T-helper 2 cell (primary cell): ENCODE data around the gene CD81.

Source experiments
- DNase-seq, 5 experiments: peaks; one replicate each; pipeline versions ENCODE4 v3.0.0 to v3.0.0-alpha.2; 2012 to 2022

CD81 gene

DNA sequence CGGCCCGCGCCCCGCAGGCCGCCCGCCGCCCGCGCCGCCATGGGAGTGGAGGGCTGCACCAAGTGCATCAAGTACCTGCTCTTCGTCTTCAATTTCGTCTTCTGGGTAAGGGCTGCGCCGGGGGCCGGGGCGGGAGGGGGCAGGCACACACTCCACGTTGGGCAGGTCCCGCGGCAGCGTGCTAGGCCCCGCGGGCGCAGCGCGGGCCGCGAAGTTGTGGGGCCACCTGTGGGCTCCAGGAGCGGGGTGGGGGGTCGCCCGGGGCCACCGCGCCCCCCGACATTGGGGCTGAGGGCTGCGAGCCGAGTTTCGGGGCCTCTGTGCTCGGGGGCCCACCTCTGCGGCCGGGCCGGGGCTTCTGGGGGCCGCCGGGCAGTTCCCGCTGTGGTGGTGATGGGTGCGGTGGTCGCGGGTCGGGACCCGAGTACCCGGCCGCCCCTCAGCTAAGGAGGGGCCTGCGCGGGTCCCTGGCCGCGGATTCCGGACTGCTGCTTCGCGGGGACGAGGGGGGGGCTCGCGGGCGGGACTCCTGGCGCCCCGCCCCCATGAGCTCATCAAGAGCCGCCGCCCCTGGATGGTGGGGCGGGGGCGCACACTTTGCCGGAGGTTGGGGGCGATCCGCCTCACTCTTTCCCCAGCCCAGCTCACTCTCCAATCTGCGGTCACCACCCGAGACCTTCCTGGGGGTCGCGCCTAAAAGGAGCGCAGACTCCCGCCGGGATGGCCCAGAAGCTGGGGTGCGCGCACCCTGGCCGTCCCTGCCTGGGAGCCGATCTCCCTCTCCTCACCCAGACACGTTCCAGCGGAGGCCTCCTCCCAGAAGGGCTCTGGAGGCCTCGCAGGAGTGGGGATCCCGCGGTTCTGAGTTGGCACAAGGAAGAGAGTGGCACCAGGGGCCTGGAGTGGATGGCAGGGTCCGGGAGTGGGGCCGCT is 667 bp downstream of the CD81 start:
- DNase-seq, result peak in 4 of 5 experiments; percentile 36 to 69 (median 48)

DNA sequence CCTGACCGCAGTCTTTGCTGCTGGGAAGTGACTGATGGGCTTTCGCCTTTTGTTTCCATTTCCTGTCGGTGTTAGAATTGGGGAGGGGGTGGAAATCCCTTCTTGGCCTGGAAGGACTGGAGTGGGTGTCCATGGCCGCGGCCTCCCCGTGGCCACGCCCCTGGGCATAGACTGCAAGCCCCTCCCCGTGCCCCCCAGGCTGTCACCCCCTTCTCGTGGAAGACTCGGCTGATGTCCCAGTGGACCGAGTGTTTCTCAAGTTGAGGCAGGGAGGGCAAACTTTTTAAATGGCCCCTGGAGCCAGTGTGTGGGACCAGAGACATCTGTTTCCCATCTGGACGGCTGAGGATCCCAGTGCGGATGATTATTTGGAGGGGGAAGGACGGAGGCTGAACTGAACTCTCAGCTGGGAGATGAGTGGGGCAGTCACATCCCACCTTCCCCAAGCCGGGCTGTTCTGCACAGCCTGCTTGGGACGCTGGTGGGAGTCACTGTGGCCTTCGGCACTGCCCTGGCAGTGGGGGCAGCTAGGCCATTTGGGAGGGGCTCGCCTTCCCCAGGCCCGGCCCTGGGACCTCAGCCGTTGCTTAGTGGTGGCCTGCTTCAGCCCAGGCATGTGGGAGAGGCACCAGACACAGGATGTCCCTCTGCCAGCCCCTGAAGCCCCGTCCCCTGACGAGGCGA is 1.6 kb downstream of the CD81 start:
- no peak for DNase-seq

GRCh38 chr11:2379466-2380174 is 2.5 kb downstream of the CD81 start:
- DNase-seq, result no peak

DNA sequence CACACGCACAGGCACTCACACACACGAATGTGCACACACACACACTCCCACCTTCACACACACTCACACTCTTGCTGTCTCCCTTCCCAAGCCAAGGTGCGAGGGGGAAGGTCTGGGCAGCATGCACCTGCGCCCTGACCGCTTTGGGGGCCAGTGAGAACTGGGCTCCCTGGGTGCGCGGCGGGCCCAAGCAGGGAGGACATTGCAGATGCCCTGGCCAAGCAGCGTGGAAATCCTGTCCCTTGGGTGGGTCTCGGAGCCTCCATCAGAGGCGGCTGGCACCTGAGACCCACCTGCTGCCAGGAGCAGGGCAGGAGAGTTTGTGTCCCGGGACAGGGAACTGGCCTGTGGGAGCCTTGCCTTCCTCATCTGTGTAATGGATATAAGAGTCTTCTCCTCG is 3.3 kb downstream of the CD81 start:
- no peak for DNase-seq

DNA sequence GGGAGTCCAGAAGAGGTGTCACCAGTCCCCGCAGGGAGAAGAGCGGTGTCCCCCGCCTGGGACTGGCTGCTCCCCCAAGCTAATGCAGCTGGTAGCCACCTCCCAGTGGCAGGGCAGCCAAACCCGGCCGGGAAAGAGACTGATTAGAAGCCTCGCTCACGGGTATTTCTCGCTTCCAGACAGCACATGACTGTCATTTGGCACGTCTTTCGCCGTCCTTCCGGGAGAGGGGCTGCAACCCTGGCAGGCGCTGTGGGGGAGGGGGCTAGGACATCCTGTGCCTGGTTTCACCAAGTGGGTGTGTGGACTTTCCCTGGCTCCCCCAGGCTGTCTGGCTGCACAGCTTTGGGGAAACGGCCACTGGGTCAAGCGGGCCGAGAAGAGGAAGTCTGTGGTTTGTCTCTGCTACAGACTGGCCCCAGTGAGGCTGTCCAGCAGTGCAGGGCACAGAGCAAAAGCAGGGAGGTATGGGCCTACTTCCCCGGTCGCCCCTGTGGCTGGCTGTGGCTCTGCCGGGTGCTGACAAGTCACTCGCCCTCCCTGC is 3.8 kb downstream of the CD81 start:
- no peak for DNase-seq

DNA sequence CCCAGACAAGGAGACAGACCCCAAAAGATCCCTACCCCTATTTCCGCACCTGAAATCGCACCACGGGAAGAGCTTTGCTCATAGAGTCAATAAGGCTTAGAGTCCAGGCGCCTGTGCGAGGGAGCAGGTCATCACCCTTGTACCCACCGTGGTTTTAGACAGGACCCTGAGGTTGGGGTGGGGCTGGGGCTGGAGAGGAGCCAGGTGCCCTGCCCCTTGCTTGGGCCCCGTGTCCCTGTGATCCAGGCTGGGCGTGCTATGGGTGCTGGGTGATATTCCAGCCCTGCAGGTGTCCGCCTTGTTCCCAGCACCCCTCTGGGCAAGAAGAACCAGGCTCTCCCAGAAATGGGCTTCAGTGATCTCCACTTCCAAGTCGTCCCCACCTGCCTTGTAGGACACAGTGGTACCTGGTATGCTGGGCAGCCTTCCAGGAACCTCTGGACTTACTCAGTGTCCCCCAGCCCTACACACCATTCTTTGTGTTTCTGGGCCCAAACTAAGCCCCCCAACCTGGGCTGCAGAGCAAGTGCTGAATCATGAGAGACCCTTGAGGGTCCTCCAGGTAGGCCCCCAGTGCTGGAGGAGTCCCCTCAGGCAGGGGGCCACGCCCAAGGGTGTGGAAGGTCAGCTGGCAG is 4.5 kb downstream of the CD81 start:
- DNase-seq, result no peak

GRCh38 chr11:2382129-2382517 is 5.0 kb downstream of the CD81 start:
- DNase-seq, result no peak

GRCh38 chr11:2382936-2383851 is 6.1 kb downstream of the CD81 start:
- DNase-seq, result no peak

GRCh38 chr11:2383852-2384804 is 7.0 kb downstream of the CD81 start:
- peak in 3 of 5 experiments; percentile 24 to 48 (median 41) for DNase-seq

- DNase-seq, result peak in 1 of 5 experiments; percentile 48
Observed at GRCh38 chr11:2385156-2386151, 8.3 kb downstream of the CD81 start.

- DNase-seq, result no peak
Observed at GRCh38 chr11:2386591-2386990, 9.5 kb downstream of the CD81 start.

DNA sequence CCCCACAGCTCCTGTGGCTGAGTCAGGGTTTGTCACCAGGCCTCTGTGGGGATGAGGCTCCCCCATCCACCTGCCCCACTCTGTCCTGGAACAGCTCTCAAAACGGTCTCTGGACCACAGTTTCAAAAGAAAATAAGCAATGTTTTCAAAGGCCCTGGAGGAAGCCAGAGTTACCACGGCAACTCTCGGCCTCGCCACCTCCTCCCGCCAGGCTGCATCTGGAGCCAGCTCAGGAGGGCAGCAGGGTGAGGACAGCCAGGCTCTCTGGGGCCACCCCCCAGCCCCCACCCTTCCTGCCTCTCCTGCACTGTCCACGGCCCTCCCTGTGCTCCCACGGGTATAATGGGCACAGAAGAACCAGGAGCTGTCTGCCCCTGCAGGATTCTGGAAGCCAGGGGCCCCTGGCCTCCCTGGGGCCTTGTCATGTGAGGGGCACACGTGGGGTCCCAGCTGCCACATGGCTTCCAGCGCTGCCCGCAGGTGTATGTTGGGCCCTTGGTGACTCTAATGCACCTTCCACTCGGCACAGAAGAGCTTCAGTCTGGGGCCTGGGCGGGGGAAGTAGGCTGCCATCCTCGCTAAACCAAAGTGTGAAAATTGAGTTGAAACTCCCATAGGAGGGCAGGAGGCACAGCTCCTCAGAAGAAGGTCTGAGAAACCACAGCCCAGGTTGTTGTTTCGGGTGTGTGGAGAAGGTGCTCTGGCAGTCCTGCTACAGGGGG is 10.3 kb downstream of the CD81 start:
- DNase-seq, result peak in 2 of 5 experiments; percentile 38 to 73

DNA sequence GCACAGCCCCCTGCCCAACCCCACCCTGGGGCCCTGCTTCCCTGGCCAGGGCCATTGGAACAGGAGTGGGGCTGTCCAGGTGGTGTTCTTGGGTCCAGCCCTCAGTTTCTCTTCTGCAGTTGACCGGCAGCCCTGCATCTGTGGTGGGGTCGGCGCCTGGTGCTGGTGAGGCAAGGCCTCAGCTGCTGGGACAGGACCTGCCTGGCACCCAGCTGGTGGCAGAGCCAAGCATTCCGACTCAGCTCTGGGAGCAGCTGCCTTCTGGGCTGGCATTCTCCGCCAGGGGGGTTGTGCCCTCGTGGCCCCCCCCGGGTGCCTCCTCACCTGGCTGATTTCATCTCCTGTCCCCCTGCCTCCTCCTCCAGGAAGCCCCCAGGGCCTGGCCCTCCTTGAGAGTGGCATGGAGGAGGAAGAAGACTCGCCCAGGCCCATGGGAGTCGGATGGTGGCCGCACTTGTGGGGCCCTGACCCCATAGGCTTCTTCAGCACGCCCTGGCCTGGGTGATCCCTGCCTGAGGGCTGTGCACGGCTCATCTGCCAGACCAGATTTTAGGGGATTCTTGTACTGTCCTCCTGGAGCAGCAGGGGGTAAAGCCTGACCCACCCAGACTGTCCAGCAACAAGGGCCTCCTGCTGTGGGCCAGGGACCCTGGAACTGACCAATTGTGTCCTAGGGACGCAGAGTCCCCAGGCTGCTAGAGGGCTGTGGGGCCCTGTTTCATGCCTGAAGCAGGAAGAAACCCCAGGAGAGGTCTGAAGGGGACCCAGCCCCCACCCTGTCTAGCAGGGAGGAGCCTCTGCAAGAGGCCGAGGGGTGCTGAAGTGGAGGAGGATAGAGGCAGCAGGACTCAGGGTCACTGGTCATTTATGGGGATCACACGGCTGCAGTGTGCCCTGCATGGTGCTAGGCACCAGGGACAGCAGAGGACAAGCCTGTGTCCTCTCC is 11.6 kb downstream of the CD81 start:
- no peak for DNase-seq

DNA sequence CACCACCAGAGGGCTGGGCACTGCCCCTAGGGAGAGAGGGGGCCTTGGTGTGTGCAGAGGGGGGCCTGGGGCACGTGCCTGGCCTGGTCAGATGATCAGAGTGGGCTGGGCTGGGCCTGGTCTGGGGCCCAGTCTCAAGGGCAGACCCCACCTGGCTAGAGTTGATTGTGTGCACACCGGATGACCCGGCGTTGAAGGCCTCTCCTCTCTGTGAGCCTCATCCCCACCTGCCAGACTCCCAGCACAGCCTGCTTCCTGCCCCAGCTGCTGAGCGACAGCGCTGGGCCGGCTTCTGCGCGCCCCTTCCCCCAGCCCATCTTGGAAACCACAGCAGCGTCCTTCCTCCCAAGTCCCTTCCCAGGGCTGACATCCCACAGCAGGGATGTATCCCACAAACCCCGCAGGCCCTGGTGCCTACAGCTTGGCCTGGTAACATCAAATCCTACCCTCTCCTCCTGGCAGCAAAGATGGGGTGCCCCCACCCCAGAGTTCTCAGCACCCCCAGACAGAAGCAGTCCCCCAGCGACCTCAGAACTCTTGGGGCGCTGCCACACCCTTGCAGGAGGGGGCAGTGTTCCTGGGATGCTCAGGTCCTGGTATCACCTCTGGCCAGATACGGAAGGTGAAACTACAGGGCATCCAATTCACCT is 12.4 kb downstream of the CD81 start:
- no peak for DNase-seq

DNA sequence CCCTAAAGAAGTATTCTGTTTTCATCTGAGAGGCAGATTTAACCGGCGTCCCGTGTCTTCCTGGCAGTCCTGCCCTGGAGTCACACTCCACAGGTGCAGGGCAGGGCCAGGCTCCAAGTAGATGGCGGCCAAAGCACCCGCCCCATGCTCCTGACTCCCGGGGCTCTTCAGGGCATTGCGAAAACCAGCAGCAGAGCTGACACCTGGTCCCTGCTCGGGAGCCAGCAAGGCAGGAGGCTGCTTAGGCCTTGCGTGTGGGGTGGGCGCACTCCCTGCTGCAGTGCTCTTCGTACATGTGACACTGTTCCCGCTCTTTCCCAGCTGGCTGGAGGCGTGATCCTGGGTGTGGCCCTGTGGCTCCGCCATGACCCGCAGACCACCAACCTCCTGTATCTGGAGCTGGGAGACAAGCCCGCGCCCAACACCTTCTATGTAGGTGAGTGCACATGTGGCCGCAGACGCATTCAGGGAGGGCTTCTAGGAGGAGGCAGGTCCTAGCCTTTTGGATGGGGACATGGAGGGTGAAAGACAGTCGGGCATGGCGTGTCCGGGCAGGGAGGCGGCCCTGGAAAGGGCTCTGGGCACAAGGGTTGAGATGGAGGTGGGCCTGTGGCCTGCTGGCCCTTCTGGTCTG is 13.1 kb downstream of the CD81 start:
- no peak for DNase-seq

- DNase-seq, result no peak
Observed at GRCh38 chr11:2390725-2391151, 13.6 kb downstream of the CD81 start.
